Neural crest cell (in vitro differentiated cells): ENCODE data around the gene ARVCF. TPM values are rescaled to one million over a fixed set of nuclear protein-coding genes. Genes with fewer than 3 reads are reported as not detected.

Source experiments
- DNase-seq: peaks from one replicate; pipeline ENCODE4 v3.0.0; 2021; ENCODE audit warnings: low read depth, mixed read lengths, low spot score
- H3K27ac Mint-ChIP-seq: one replicate; pipeline ENCODE4 v1.8.0; 2021; ENCODE audit warnings: mild to moderate bottlenecking, mixed read lengths; ENCODE audit not compliant: unreplicated experiment
- H3K27me3 Mint-ChIP-seq: 2 replicates; pipeline ENCODE4 v1.8.0; 2021; ENCODE audit warnings: low read depth, mild to moderate bottlenecking, mixed read lengths
- H3K36me3 Mint-ChIP-seq: 2 replicates; pipeline ENCODE4 v1.8.0; 2021; ENCODE audit warnings: low read depth, mild to moderate bottlenecking, mixed read lengths
- H3K4me1 Mint-ChIP-seq: 2 replicates; pipeline ENCODE4 v1.8.0; 2021; ENCODE audit warnings: mixed read lengths
- H3K4me3 Mint-ChIP-seq: one replicate; pipeline ENCODE4 v1.8.0; 2021; ENCODE audit warnings: mild to moderate bottlenecking, mixed read lengths
- H3K9me3 Mint-ChIP-seq: 2 replicates; pipeline ENCODE4 v1.8.0; 2021; ENCODE audit warnings: mixed read lengths
- CTCF ChIP-seq: fragments of 200-600 bp; sonication (generic); conservative IDR thresholded peaks from 2 replicates; pipeline ENCODE4 v1.5.0; 2021; ENCODE audit warnings: antibody characterized with exemption, mild to moderate bottlenecking
- total RNA-seq: library from RNA; stranded (reverse); gene quantifications from 2 replicates; pipeline ENCODE4 v1.2.1, GENCODE V29; 2021

The ARVCF gene
- total RNA-seq, 1 donor from 2014 or later, result 105 TPM

- peaks cover 13% of the 10 kb centered on the region for H3K4me1 Mint-ChIP-seq
- H3K36me3 Mint-ChIP-seq, result no peaks in the 10 kb centered on the region
- no peaks in the 10 kb centered on the region for H3K9me3 Mint-ChIP-seq
- DNase-seq, result peak; percentile 82
- TF ChIP-seq CTCF, result peak; percentile 87
- H3K27ac Mint-ChIP-seq, result no peak overlapping the region
- peaks cover 30% of the 10 kb centered on the region for H3K27me3 Mint-ChIP-seq
- peak overlapping the region; percentile 67 for H3K4me3 Mint-ChIP-seq
Observed at GRCh38 chr22:20013382-20013871, 3.2 kb downstream of the ARVCF start.

GRCh38 chr22:20012741-20013331 is 3.8 kb downstream of the ARVCF start:
- Mint-ChIP-seq H3K4me3 (no peak overlapping the region), H3K9me3 (no peaks in the 10 kb centered on the region), H3K4me1 (peaks cover 14% of the 10 kb centered on the region), H3K36me3 (no peaks in the 10 kb centered on the region), H3K27ac (no peak overlapping the region), H3K27me3 (peaks cover 24% of the 10 kb centered on the region)
- no peak for TF ChIP-seq CTCF
- no peak for DNase-seq

GRCh38 chr22:20011993-20012740 is 4.5 kb downstream of the ARVCF start:
- peaks cover 16% of the 10 kb centered on the region for H3K4me1 Mint-ChIP-seq
- peak overlapping the region; percentile 84 for H3K27ac Mint-ChIP-seq
- H3K27me3 Mint-ChIP-seq, result peaks cover 17% of the 10 kb centered on the region
- no peak for DNase-seq
- no peaks in the 10 kb centered on the region for H3K36me3 Mint-ChIP-seq
- no peak for TF ChIP-seq CTCF
- peak overlapping the region; percentile 56 for H3K4me3 Mint-ChIP-seq
- no peaks in the 10 kb centered on the region for H3K9me3 Mint-ChIP-seq

- no peak for TF ChIP-seq CTCF
- no peak overlapping the region for H3K27ac Mint-ChIP-seq
- no peak overlapping the region for H3K4me3 Mint-ChIP-seq
- H3K9me3 Mint-ChIP-seq, result no peaks in the 10 kb centered on the region
- peaks cover 13% of the 10 kb centered on the region for H3K4me1 Mint-ChIP-seq
- peaks cover 15% of the 10 kb centered on the region for H3K27me3 Mint-ChIP-seq
- no peak for DNase-seq
- H3K36me3 Mint-ChIP-seq, result no peaks in the 10 kb centered on the region
Observed at GRCh38 chr22:20011123-20011992, 5.3 kb downstream of the ARVCF start.

- H3K4me3 Mint-ChIP-seq, result no peak overlapping the region
- no peak for DNase-seq
- H3K4me1 Mint-ChIP-seq, result peaks cover 12% of the 10 kb centered on the region
- H3K27ac Mint-ChIP-seq, result peak overlapping the region; percentile 3
- no peaks in the 10 kb centered on the region for H3K36me3 Mint-ChIP-seq
- no peaks in the 10 kb centered on the region for H3K9me3 Mint-ChIP-seq
- peaks cover 13% of the 10 kb centered on the region for H3K27me3 Mint-ChIP-seq
- TF ChIP-seq CTCF, result no peak
Observed at GRCh38 chr22:20010307-20011122, 6.1 kb downstream of the ARVCF start.
